K562 (cell line): ENCODE results near the gene COL16A1. TPM values are rescaled to one million over a fixed set of nuclear protein-coding genes. Genes with fewer than 3 reads are reported as not detected.
A peak's percentile ranks its signal among the peaks of the same experiment; 100 is the strongest.

Source experiments
- AFF1 ChIP-seq, 2 experiments: fragments of 450-650 bp; IDR thresholded peaks; 2 replicates each; pipeline ENCODE4 v1.6.1; 2018; ENCODE audit warnings: mild to moderate bottlenecking in 2 of 2, low read depth in 1 of 2; ENCODE audit not compliant: partially characterized antibody in 2 of 2
- EHMT2 ChIP-seq: fragments of 450-650 bp; IDR thresholded peaks from 2 replicates; pipeline ENCODE4 v1.6.1; 2018; ENCODE audit warnings: antibody characterized with exemption
- FOXK1 ChIP-seq: sonication (generic); formaldehyde crosslinking; IDR thresholded peaks from 2 replicates; pipeline ENCODE4 v1.8.0; 2022; ENCODE audit warnings: missing genetic modification reagents, mild to moderate bottlenecking, borderline replicate concordance
- HSF4 ChIP-seq: fragments of 250-450 bp; sonication (Bioruptor Pico); IDR thresholded peaks from 2 replicates; pipeline ENCODE4 v2.1.2; 2022; ENCODE audit warnings: mild to moderate bottlenecking, moderate library complexity, borderline replicate concordance
- LARP7 ChIP-seq: fragments of 450-650 bp; IDR thresholded peaks from 2 replicates; pipeline ENCODE4 v1.6.1; 2016
- NR2F6 ChIP-seq: fragments of 450-650 bp; formaldehyde crosslinking; IDR thresholded peaks from 2 replicates; pipeline ENCODE4 v1.4.0; 2020; ENCODE audit warnings: mild to moderate bottlenecking
- POLR2G ChIP-seq: fragments of 200-400 bp; formaldehyde crosslinking; IDR thresholded peaks from 2 replicates; pipeline ENCODE4 v1.6.1; 2017; ENCODE audit warnings: low read depth, mild to moderate bottlenecking, antibody characterized with exemption, low read length, moderate library complexity
- REST ChIP-seq, 2 experiments: fragments of 450-650 bp; formaldehyde crosslinking in 1 of 2; IDR thresholded peaks; 2 replicates each; pipeline versions ENCODE4 v1.4.0 to v1.6.1; 2014 to 2020; ENCODE audit warnings: mild to moderate bottlenecking in 2 of 2, borderline replicate concordance in 1 of 2, low read depth in 1 of 2
- TAF1 ChIP-seq: IDR thresholded peaks from 2 replicates; pipeline ENCODE4 v1.6.1; 2011; ENCODE audit warnings: mild to moderate bottlenecking, low read length, moderate library complexity; ENCODE audit not compliant: insufficient read depth, control insufficient read depth, severe bottlenecking; ENCODE audit errors: extremely low read depth
- TSC22D4 ChIP-seq: fragments of 450-650 bp; IDR thresholded peaks from 2 replicates; pipeline ENCODE4 v1.6.1; 2016; ENCODE audit warnings: missing genetic modification characterization, missing biosample characterization, control low read depth
- ZNF316 ChIP-seq: fragments of 450-650 bp; IDR thresholded peaks from 2 replicates; pipeline ENCODE4 v1.6.1; 2016
- ZNF583 ChIP-seq: fragments of 250-450 bp; sonication (Bioruptor Pico); IDR thresholded peaks from 2 replicates; pipeline ENCODE4 v1.4.0; 2020
- ZNF764 ChIP-seq: fragments of 250-450 bp; sonication (Bioruptor Pico); IDR thresholded peaks from 2 replicates; pipeline ENCODE4 v1.4.0; 2020; ENCODE audit warnings: low read depth, mild to moderate bottlenecking, moderate library complexity
- polyA plus RNA-seq, 8 experiments: library from polyadenylated mRNA; depleted of rRNA in 4 of 8; stranded (reverse) in 5 of 8; unstranded in 3 of 8; fragments of >200 nt; fragmentation: Nextera tagmentation in 2 of 8; fragmentation: Illumina TruSeq in 1 of 8; extraction: Ambion mirVana in 2 of 8; extraction: Trizol in 1 of 8; gene quantifications; 2 replicates each; pipeline versions ENCODE4 v1.2.1 to v1.2.3, GENCODE V29; 2011 to 2014; ENCODE audit warnings: inconsistent platforms in 1 of 8, missing spikeins in 1 of 8
- total RNA-seq, 7 experiments: library from RNA; depleted of rRNA in 6 of 7; stranded (reverse); fragments of >200 nt in 6 of 7; fragmentation: Illumina TruSeq in 2 of 7; extraction: Trizol in 2 of 7; gene quantifications; 2 replicates each; pipeline versions ENCODE4 v1.2.1 to v1.2.3, GENCODE V29; 2011 to 2021; ENCODE audit warnings: low replicate concordance in 1 of 7

COL16A1 gene
- total and polyA plus RNA-seq, 9 of the 15 experiments (the other 6 are each of a cell fraction or from before 2014, with no cell fraction given) = 0.11 to 0.60 (median 0.11) TPM; not detected in 6

- TF ChIP-seq NR2F6 (no peak), TSC22D4 (tag) (no peak), LARP7 (0 out of 2 replicates have a peak, but pooled peaks have one; percentile 14), HSF4 (CRISPR knock-in tag) (no peak), TAF1 (no peak), ZNF583 (CRISPR knock-in tag) (no peak), FOXK1 (no peak), AFF1 (IDR thresholded peaks at IDR 0.05; ENCODE audit: low read depth in 1 of 2, partially characterized antibody in 2 of 2) (peak in 1 of 2 experiments; percentile 39), ZNF316 (peak; percentile 1; the same call in 1 of the 2 replicates), REST (IDR thresholded peaks at IDR 0.05; ENCODE audit: borderline replicate concordance) (no peak), REST (CRISPR knock-in tag; IDR thresholded peaks at IDR 0.05; ENCODE audit: low read depth) (peak; percentile 69; the same call in 1 of the 2 replicates), EHMT2 (0 out of 2 replicates have a peak, but pooled peaks have one; percentile 34), ZNF764 (CRISPR knock-in tag) (no peak), POLR2G (no peak)
- TF ChIP-seq, all 486 proteins: peak for 9
These were observed 12.0 kb upstream of the COL16A1 start (continued) for GRCh38 chr1:31715873-31716220.
